CD4-positive, alpha-beta T cell (primary cell): ENCODE measurements around the gene LRPAP1. TPM values are rescaled to one million over a fixed set of nuclear protein-coding genes. Genes with fewer than 3 reads are reported as not detected.

Source experiments
- ATAC-seq: fragments of 200-7000 bp; cut with Tn5 transposase; one replicate; pipeline ENCODE4 v1.10.0; 2022; ENCODE audit warnings: mild to moderate bottlenecking; ENCODE audit not compliant: poor library complexity
- CTCF ChIA-PET: fragments of 350-600 bp; sonication (Branson Sonifier 250); formaldehyde crosslinking; loops from one replicate; lab custom pipeline; 2021; ENCODE audit warnings: antibody characterized with exemption, inconsistent platforms; lab: Charles Lee
- POLR2A ChIA-PET: fragments of 350-600 bp; sonication (Branson Sonifier 250); formaldehyde crosslinking; loops from one replicate; lab custom pipeline; 2021; ENCODE audit warnings: antibody characterized with exemption, inconsistent platforms; lab: Charles Lee
- DNase-seq, 14 experiments: peaks; one replicate each; pipeline ENCODE4 v3.0.0-alpha.2; 2013 to 2020; ENCODE audit warnings: mixed read lengths in 2 of 14
- H3K27ac ChIP-seq, 2 donors: one replicate each; pipeline versions ENCODE4 v1.5.1 to v1.7.0; 2013; ENCODE audit warnings: low read length in 2 of 2, low read depth in 1 of 2, mild to moderate bottlenecking in 1 of 2
- H3K27me3 ChIP-seq, 2 experiments: 1 replicate in 1 of 2; 2 replicates in 1 of 2; pipeline versions ENCODE4 v1.6.1 to v1.7.0; 2013; ENCODE audit warnings: low read length in 2 of 2, control low read depth in 1 of 2, mild to moderate bottlenecking in 1 of 2, moderate library complexity in 1 of 2; ENCODE audit not compliant: insufficient read depth in 2 of 2, control insufficient read depth in 1 of 2
- H3K36me3 ChIP-seq: one replicate; pipeline ENCODE4 v1.6.1; 2013; ENCODE audit warnings: low read length, control low read depth; ENCODE audit not compliant: insufficient read depth
- H3K4me1 ChIP-seq: one replicate; pipeline ENCODE4 v1.6.1; 2013; ENCODE audit warnings: low read length, control low read depth; ENCODE audit not compliant: insufficient read depth
- H3K4me3 ChIP-seq: one replicate; pipeline ENCODE4 v1.5.1; 2013; ENCODE audit warnings: mild to moderate bottlenecking, low read length, moderate library complexity
- H3K9me3 ChIP-seq, 2 experiments: 1 replicate in 1 of 2; 2 replicates in 1 of 2; pipeline versions ENCODE4 v1.6.1 to v1.7.0; 2013; ENCODE audit warnings: low read length in 2 of 2, mild to moderate bottlenecking in 2 of 2, control low read depth in 1 of 2, moderate library complexity in 1 of 2; ENCODE audit not compliant: control insufficient read depth in 1 of 2, insufficient read depth in 1 of 2
- H3K27ac Mint-ChIP-seq: one replicate; pipeline ENCODE4 v1.8.0; 2020; ENCODE audit warnings: mixed read lengths
- H3K27me3 Mint-ChIP-seq: one replicate; pipeline ENCODE4 v1.8.0; 2021; ENCODE audit warnings: mixed read lengths
- H3K36me3 Mint-ChIP-seq: one replicate; pipeline ENCODE4 v1.8.0; 2021; ENCODE audit warnings: low read depth, mixed read lengths
- H3K4me1 Mint-ChIP-seq: one replicate; pipeline ENCODE4 v1.8.0; 2021; ENCODE audit warnings: low read depth, mixed read lengths
- H3K4me3 Mint-ChIP-seq: one replicate; pipeline ENCODE4 v1.8.0; 2020; ENCODE audit warnings: mild to moderate bottlenecking, mixed read lengths
- H3K9me3 Mint-ChIP-seq: one replicate; pipeline ENCODE4 v1.8.0; 2020; ENCODE audit warnings: mixed read lengths
- CTCF ChIP-seq: fragments of 200-600 bp; IDR thresholded peaks from one replicate; pipeline ENCODE4 v1.8.0; 2022; ENCODE audit warnings: antibody characterized with exemption, mild to moderate bottlenecking
- intact Hi-C, 2 experiments: fragments of 100-400 bp; cut with DNase I in 1 of 2; cut with micrococcal nuclease in 1 of 2; formaldehyde crosslinking; loops; one replicate each; pipeline versions ENCODE4 v1.15.1 to v1.9.0; 2023 to 2025; cut with DNase I, micrococcal nuclease
- total RNA-seq, 174 experiments: library from RNA in 2 of 174; stranded (reverse) in 2 of 174; gene quantifications; one replicate each; pipeline ENCODE4 v1.2.3 and lab custom pipeline; 2021 to 2026

LRPAP1 gene
- total RNA-seq, 2 experiments from 2014 or later = 84.2 to 88.0 TPM

GRCh38 chr4:3523146-3523627 is 9.0 kb downstream of the LRPAP1 start:
- peak in 1 of 14 experiments; percentile 0 for DNase-seq
- Histone ChIP-seq H3K4me3 (no peak overlapping the region), H3K36me3 (peaks cover 80% of the 10 kb centered on the region), H3K27ac (no peak overlapping the region), H3K27me3 (no peaks in the 10 kb centered on the region), H3K4me1 (peaks cover 12% of the 10 kb centered on the region), H3K9me3 (no peaks in the 10 kb centered on the region)
- no peak overlapping the region for H3K27ac Mint-ChIP-seq
- no peaks in the 10 kb centered on the region for H3K27me3 Mint-ChIP-seq
- CTCF ChIA-PET = no interaction called here
- TF ChIP-seq CTCF = no peak
- intact Hi-C loops = no loop called here
- POLR2A ChIA-PET = no interaction called here
- no peak for ATAC-seq
- H3K4me3 Mint-ChIP-seq = no peak overlapping the region
- H3K36me3 Mint-ChIP-seq = peaks cover 74% of the 10 kb centered on the region
- H3K4me1 Mint-ChIP-seq = peaks cover 14% of the 10 kb centered on the region
- H3K9me3 Mint-ChIP-seq = no peaks in the 10 kb centered on the region

GRCh38 chr4:3522651-3523050 is 9.6 kb downstream of the LRPAP1 start:
- ATAC-seq = no peak
- POLR2A ChIA-PET = no interaction called here

GRCh38 chr4:3522326-3522640 is 9.9 kb downstream of the LRPAP1 start:
- no peak overlapping the region for H3K4me3 ChIP-seq
- no peak for ATAC-seq
- no peaks in the 10 kb centered on the region for H3K9me3 Mint-ChIP-seq
- H3K4me1 ChIP-seq = peaks cover 4% of the 10 kb centered on the region
- no peaks in the 10 kb centered on the region for H3K27me3 ChIP-seq
- no peaks in the 10 kb centered on the region for H3K27me3 Mint-ChIP-seq
- no peak overlapping the region for H3K27ac Mint-ChIP-seq
- DNase-seq = peak in 1 of 14 experiments; percentile 9
- H3K36me3 ChIP-seq = peaks cover 84% of the 10 kb centered on the region
- no peak overlapping the region for H3K4me3 Mint-ChIP-seq
- TF ChIP-seq CTCF = no peak
- no peak overlapping the region for H3K27ac ChIP-seq
- ChIA-PET POLR2A (no interaction called here), CTCF (no interaction called here)
- H3K9me3 ChIP-seq = no peaks in the 10 kb centered on the region
- intact Hi-C loops = no loop called here
- H3K36me3 Mint-ChIP-seq = peaks cover 75% of the 10 kb centered on the region
- H3K4me1 Mint-ChIP-seq = peaks cover 10% of the 10 kb centered on the region

More at GRCh38 chr4:3522651-3523050, 9.6 kb downstream of the LRPAP1 start:
- Mint-ChIP-seq H3K4me1 (peaks cover 11% of the 10 kb centered on the region), H3K36me3 (peaks cover 72% of the 10 kb centered on the region), H3K4me3 (no peak overlapping the region), H3K27ac (no peak overlapping the region), H3K9me3 (no peaks in the 10 kb centered on the region), H3K27me3 (no peaks in the 10 kb centered on the region)
- H3K27ac ChIP-seq = no peak overlapping the region
- CTCF ChIA-PET = no interaction called here
- no peak for TF ChIP-seq CTCF
- intact Hi-C loops = no loop called here
- peaks cover 80% of the 10 kb centered on the region for H3K36me3 ChIP-seq
- no peak for DNase-seq
- H3K4me1 ChIP-seq = peaks cover 7% of the 10 kb centered on the region
- no peak overlapping the region for H3K4me3 ChIP-seq
- no peaks in the 10 kb centered on the region for H3K27me3 ChIP-seq
- H3K9me3 ChIP-seq = no peaks in the 10 kb centered on the region
